SK-N-SH treated with all-trans-retinoic acid at 6 μM for 48 hours (cell line): ENCODE measurements around the gene CALN1.

Source experiments
- BACH2 ChIP-seq: fragments of 250-450 bp; sonication (Bioruptor Pico); IDR thresholded peaks from 2 replicates; pipeline ENCODE4 v1.9.0; 2021; ENCODE audit warnings: mild to moderate bottlenecking, borderline replicate concordance
- CREB5 ChIP-seq: fragments of 250-450 bp; sonication (Bioruptor Pico); IDR thresholded peaks from 2 replicates; pipeline ENCODE4 v1.5.1; 2020; ENCODE audit warnings: low read depth, mild to moderate bottlenecking, moderate library complexity
- CSDC2 ChIP-seq: fragments of 250-450 bp; sonication (Bioruptor Pico); IDR thresholded peaks from 2 replicates; pipeline ENCODE4 v1.5.0; 2020; ENCODE audit warnings: mild to moderate bottlenecking, moderate library complexity
- GLIS3 ChIP-seq: fragments of 250-450 bp; sonication (Bioruptor Pico); IDR thresholded peaks from 2 replicates; pipeline ENCODE4 v1.5.0; 2020; ENCODE audit warnings: mild to moderate bottlenecking, moderate library complexity
- RARB ChIP-seq: fragments of 250-450 bp; sonication (Bioruptor Pico); IDR thresholded peaks from 2 replicates; pipeline ENCODE4 v1.8.0; 2021; ENCODE audit warnings: mild to moderate bottlenecking, moderate library complexity
- SNAI2 ChIP-seq: fragments of 250-450 bp; sonication (Bioruptor Pico); IDR thresholded peaks from 2 replicates; pipeline ENCODE4 v1.5.0; 2020; ENCODE audit warnings: mild to moderate bottlenecking, moderate library complexity
- TCF4 ChIP-seq: fragments of 250-450 bp; sonication (Bioruptor Pico); IDR thresholded peaks from 2 replicates; pipeline ENCODE4 v1.8.0; 2021; ENCODE audit warnings: mild to moderate bottlenecking, moderate library complexity, borderline replicate concordance
- TOX ChIP-seq: fragments of 250-450 bp; sonication (Bioruptor Pico); IDR thresholded peaks from 2 replicates; pipeline ENCODE4 v1.8.0; 2021; ENCODE audit warnings: mild to moderate bottlenecking, moderate library complexity, borderline replicate concordance
- ZFP3 ChIP-seq: fragments of 250-450 bp; sonication (Bioruptor Pico); IDR thresholded peaks from 2 replicates; pipeline ENCODE4 v1.5.0; 2020; ENCODE audit warnings: mild to moderate bottlenecking, moderate library complexity

- no peak for TF ChIP-seq BACH2 (CRISPR knock-in tag)
- no peak for TF ChIP-seq GLIS3 (CRISPR knock-in tag)
- no peak for TF ChIP-seq CREB5 (CRISPR knock-in tag)
- TF ChIP-seq RARB = no peak
- TF ChIP-seq TCF4 (CRISPR knock-in tag) = no peak
- TF ChIP-seq SNAI2 (CRISPR knock-in tag) = no peak
- no peak for TF ChIP-seq CSDC2 (CRISPR knock-in tag)
- TF ChIP-seq ZFP3 = no peak
- TF ChIP-seq TOX = no peak
Observed at GRCh38 chr7:72281308-72281707, 130.8 kb downstream of the CALN1 start.
